Ovary (tissue), 9 donors: ENCODE measurements around the gene ALG8. TPM values are rescaled to one million over a fixed set of nuclear protein-coding genes. Genes with fewer than 3 reads are reported as not detected.

Source experiments
- DNase-seq, 5 donors: peaks; one replicate each; pipeline ENCODE4 v3.0.0-alpha.2; 2019 to 2020
- H3K27ac ChIP-seq, 2 donors: fragments of 200-600 bp; one replicate each; pipeline versions ENCODE4 v1.5.1 to v1.8.0; 2019 to 2022
- H3K27me3 ChIP-seq: fragments of 200-600 bp; one replicate; pipeline ENCODE4 v1.8.0; 2022
- H3K36me3 ChIP-seq: fragments of 200-600 bp; sonication (generic); one replicate; pipeline ENCODE4 v1.5.1; 2019
- H3K4me1 ChIP-seq: one replicate; pipeline ENCODE4 v1.8.1; 2013; ENCODE audit warnings: mild to moderate bottlenecking, moderate library complexity; ENCODE audit not compliant: insufficient read depth
- H3K4me3 ChIP-seq: fragments of 200-600 bp; sonication (generic); one replicate; pipeline ENCODE4 v1.5.1; 2017
- H3K9me3 ChIP-seq, 2 donors: fragments of 200-600 bp in 1 of 2; sonication (generic) in 1 of 2; one replicate each; pipeline versions ENCODE4 v1.5.1 to v1.8.1; 2013 to 2019; ENCODE audit warnings: mild to moderate bottlenecking in 1 of 2, moderate library complexity in 1 of 2
- CTCF ChIP-seq, 3 donors: fragments of 450-650 bp in 2 of 3; fragments of 200-600 bp in 1 of 3; IDR thresholded peaks; one replicate each; pipeline versions ENCODE4 v1.5.1 to v1.8.0; 2016 to 2022; ENCODE audit warnings: antibody characterized with exemption in 3 of 3, mild to moderate bottlenecking in 1 of 3
- EP300 ChIP-seq: sonication (generic); formaldehyde crosslinking; IDR thresholded peaks from one replicate; pipeline ENCODE4 v1.6.1; 2017; ENCODE audit warnings: antibody characterized with exemption
- POLR2A ChIP-seq: fragments of 450-650 bp; IDR thresholded peaks from one replicate; pipeline ENCODE4 v1.6.1; 2017; ENCODE audit warnings: antibody characterized with exemption, mild to moderate bottlenecking, moderate library complexity
- WGBS, 3 donors: extraction: QIAGEN DNeasy Blood & Tissue Kit in 1 of 3; methylation state at CpG; one replicate each; pipeline versions ENCODE4 v1.1.5 to v1.1.7; 2013 to 2017; 5-methylcytosine and 5-hydroxymethylcytosine counted together
- intact Hi-C, 4 donors: fragments of 100-400 bp; cut with DNase I; formaldehyde crosslinking; loops; one replicate each; pipeline versions ENCODE4 v1.11.0 to v1.15.1; 2022 to 2023
- polyA plus RNA-seq, 2 donors: library from polyadenylated mRNA; stranded (reverse); fragments of 200-250 nt in 1 of 2; fragments of 350-450 nt in 1 of 2; fragmentation: Illumina TruSeq in 1 of 2; extraction: RNeasy Lipid Tissue Mini Kit (QIAGEN cat#74804) in 1 of 2; gene quantifications; one replicate each; pipeline ENCODE4 v1.2.3, GENCODE V29; 2013 to 2014
- total RNA-seq, 7 donors: library from RNA; depleted of rRNA in 2 of 7; stranded (reverse); fragments of >200 nt in 2 of 7; fragmentation: NEBNext Ultra II Directional in 3 of 7; extraction: Animal tissue kit (Norgen Biotek cat#: 25700) in 3 of 7; gene quantifications; one replicate each; pipeline versions ENCODE4 v1.1.0 to v1.2.4, GENCODE V29; 2016 to 2023
- donor health status: DM: no; HTN: no; CAD: no; lungs with moderate emphysema.
- donor health status: DM: no; HTN: no; CAD: no.
- donor health status: Bipolar disorder and iron deficiency.
- donor health status: DM: yes; HTN: yes; CAD: no.
- donor health status: DM: no; HTN: no; CAD: no.
- donor health status: DM: yes; HTN: yes; CAD: no.

Gene ALG8
- total and polyA plus RNA-seq, 9 donors, result 20.1 to 57.8 (median 28.5) TPM

- Histone ChIP-seq H3K27me3 (no peaks in the 10 kb centered on the region), H3K27ac (no peak overlapping the region), H3K4me1 (peaks cover 3% of the 10 kb centered on the region), H3K36me3 (no peaks in the 10 kb centered on the region), H3K4me3 (no peak overlapping the region), H3K9me3 (no peaks in the 10 kb centered on the region)
- intact Hi-C loops, result no loop called here
- TF ChIP-seq POLR2A, result no peak
- no peak for TF ChIP-seq CTCF (IDR thresholded peaks at IDR 0.05)
- no peak for TF ChIP-seq EP300
- 82 to 86% (median 85%) methylated on average over 2 of the region's 2 CpGs for WGBS, 3 donors
- DNase-seq, result no peak
These were observed 41.8 kb upstream of the ALG8 start for GRCh38 chr11:78181185-78181584.

GRCh38 chr11:78180751-78181150, 41.3 kb upstream of the ALG8 start:
- Histone ChIP-seq H3K9me3 (no peaks in the 10 kb centered on the region), H3K27ac (no peak overlapping the region), H3K27me3 (no peaks in the 10 kb centered on the region), H3K4me1 (peaks cover 3% of the 10 kb centered on the region), H3K4me3 (no peak overlapping the region), H3K36me3 (no peaks in the 10 kb centered on the region)
- WGBS, 3 donors, result 93 to 96% (median 95%) methylated on average over 4 of the region's 4 CpGs
- intact Hi-C loops, result no loop called here
- TF ChIP-seq EP300 (no peak), POLR2A (no peak), CTCF (IDR thresholded peaks at IDR 0.05) (no peak)
- DNase-seq, result peak in 1 of 5 donors; percentile 1

- H3K4me3 ChIP-seq, result no peak overlapping the region
- 94 to 97% (median 96%) methylated on average over 7 of the region's 7 CpGs for WGBS, 3 donors
- H3K27me3 ChIP-seq, result no peaks in the 10 kb centered on the region
- TF ChIP-seq CTCF (IDR thresholded peaks at IDR 0.05) (no peak), EP300 (no peak), POLR2A (no peak)
- H3K9me3 ChIP-seq, result no peaks in the 10 kb centered on the region
- intact Hi-C loops, result no loop called here
- H3K27ac ChIP-seq, result no peak overlapping the region
- peaks cover 1% of the 10 kb centered on the region for H3K4me1 ChIP-seq
- DNase-seq, result peak in 1 of 5 donors; percentile 20
- H3K36me3 ChIP-seq, result no peaks in the 10 kb centered on the region
These were observed 40.1 kb upstream of the ALG8 start for GRCh38 chr11:78179459-78180071.

- Histone ChIP-seq H3K4me3 (no peak overlapping the region), H3K9me3 (no peaks in the 10 kb centered on the region), H3K4me1 (no peaks in the 10 kb centered on the region), H3K36me3 (no peaks in the 10 kb centered on the region), H3K27ac (no peak overlapping the region), H3K27me3 (no peaks in the 10 kb centered on the region)
- peak in 2 of 5 donors; percentile 9 to 10 for DNase-seq
- WGBS, 3 donors, result 88 to 91% (median 90%) methylated on average over 7 of the region's 7 CpGs
- TF ChIP-seq EP300, result no peak
- no peak for TF ChIP-seq POLR2A
- no peak for TF ChIP-seq CTCF (IDR thresholded peaks at IDR 0.05)
- intact Hi-C loops, result no loop called here
These were observed 37.8 kb upstream of the ALG8 start for GRCh38 chr11:78177216-78177615.
